Body of pancreas (tissue), 4 donors: Measurements from ENCODE around the gene FAM9A. TPM values are rescaled to one million over a fixed set of nuclear protein-coding genes. Genes with fewer than 3 reads are reported as not detected.

Experiments
- ATAC-seq: fragments of 150-250 bp; one replicate; pipeline ENCODE4 v1.9.1; 2016
- DNase-seq, 4 donors: peaks; one replicate each; pipeline ENCODE4 v3.0.0-alpha.2; 2019
- H3K27ac ChIP-seq, 4 donors: fragments of 200-600 bp; sonication (generic); 1 replicate in 3 of 4; 2 replicates in 1 of 4; pipeline versions ENCODE4 v1.5.1 to v1.6.1; 2016 to 2019; ENCODE audit warnings: mild to moderate bottlenecking in 1 of 4, mixed read lengths in 1 of 4, moderate library complexity in 1 of 4
- H3K27me3 ChIP-seq, 2 donors: fragments of 200-600 bp; sonication (generic); one replicate each; pipeline ENCODE4 v1.6.0; 2016; ENCODE audit warnings: mild to moderate bottlenecking in 1 of 2
- H3K36me3 ChIP-seq, 2 donors: fragments of 200-600 bp; sonication (generic); replicated peaks in 1 of 2; 2 replicates each; pipeline ENCODE4 v1.5.1; 2016; ENCODE audit warnings: low read depth in 2 of 2; ENCODE audit not compliant: insufficient read depth in 1 of 2
- H3K4me1 ChIP-seq: fragments of 200-600 bp; sonication (generic); one replicate; pipeline ENCODE4 v1.6.0; 2016
- H3K4me3 ChIP-seq, 2 donors: fragments of 200-600 bp; sonication (generic); 1 replicate in 1 of 2; 2 replicates in 1 of 2; pipeline ENCODE4 v1.5.1; 2016 to 2019
- H3K9me3 ChIP-seq, 3 donors: fragments of 200-600 bp; sonication (generic); 1 replicate in 2 of 3; 2 replicates in 1 of 3; pipeline ENCODE4 v1.5.1; 2016
- CTCF ChIP-seq, 7 experiments: fragments of 450-650 bp in 4 of 7; fragments of 200-600 bp in 3 of 7; sonication (generic) in 3 of 7; IDR thresholded peaks; one replicate each; pipeline ENCODE4 v1.5.1; 2016 to 2019; ENCODE audit warnings: antibody characterized with exemption in 7 of 7
- POLR2A ChIP-seq, 3 donors: fragments of 450-650 bp; IDR thresholded peaks; one replicate each; pipeline ENCODE4 v1.6.1; 2016; ENCODE audit warnings: antibody characterized with exemption in 3 of 3, mild to moderate bottlenecking in 2 of 3
- WGBS, 2 donors: methylation state at CpG; one replicate each; pipeline ENCODE4 v1.1.5; 2017; 5-methylcytosine and 5-hydroxymethylcytosine counted together
- intact Hi-C: fragments of 100-400 bp; cut with DNase I; formaldehyde crosslinking; loops from one replicate; pipeline ENCODE4 v1.15.1; 2023
- total RNA-seq, 2 donors: library from RNA; depleted of rRNA; stranded (reverse); fragments of >200 nt; gene quantifications; one replicate each; pipeline ENCODE4 v1.1.0, GENCODE V29; 2016

The FAM9A gene
- not detected for total RNA-seq

GRCh38 chrX:8801041-8801599, at the start of gene FAM9A:
Gene FAM9A, minus strand, starts transcription at chrX:8801383. Its CDS starts 1,212 bp downstream, at chrX:8800171.
- Histone ChIP-seq H3K36me3 (no peaks in the 10 kb centered on the region), H3K9me3 (no peaks in the 10 kb centered on the region), H3K4me3 (no peak within 1 kb of the TSS), H3K4me1 (no peaks in the 10 kb centered on the region), H3K27ac (no peak within 1 kb of the TSS), H3K27me3 (no peaks in the 10 kb centered on the region)
- intact Hi-C loops, result no loop called here
- DNase-seq, result no peak
- no peak for TF ChIP-seq POLR2A (IDR thresholded peaks at IDR 0.05)
- no peak for TF ChIP-seq CTCF (IDR thresholded peaks at IDR 0.05)
- 88 to 97% methylated on average over 12 to 17 of the region's 32 CpGs for WGBS, 2 donors
- ATAC-seq, result no peak

- no peak overlapping the region for H3K27ac ChIP-seq
- DNase-seq (no peak), ATAC-seq (no peak)
- H3K36me3 ChIP-seq, result no peaks in the 10 kb centered on the region
- H3K9me3 ChIP-seq, result no peaks in the 10 kb centered on the region
- H3K27me3 ChIP-seq, result no peaks in the 10 kb centered on the region
- WGBS, 2 donors, result 56 to 78% methylated on average over 5 to 6 of the region's 6 CpGs
- TF ChIP-seq POLR2A (IDR thresholded peaks at IDR 0.05) (no peak), CTCF (IDR thresholded peaks at IDR 0.05) (no peak)
- H3K4me3 ChIP-seq, result no peak overlapping the region
- intact Hi-C loops, result no loop called here
- no peaks in the 10 kb centered on the region for H3K4me1 ChIP-seq
Measured at GRCh38 chrX:8850478-8850877, 49.3 kb upstream of the FAM9A start.

- WGBS, 2 donors, result 21 to 60% methylated on average over 2 of the region's 2 CpGs
- TF ChIP-seq CTCF (IDR thresholded peaks at IDR 0.05) (no peak), POLR2A (IDR thresholded peaks at IDR 0.05) (no peak)
- H3K9me3 ChIP-seq, result no peaks in the 10 kb centered on the region
- DNase-seq, result no peak
- intact Hi-C loops, result no loop called here
- no peak overlapping the region for H3K4me3 ChIP-seq
- H3K36me3 ChIP-seq, result no peaks in the 10 kb centered on the region
- ATAC-seq, result no peak
- H3K27me3 ChIP-seq, result no peaks in the 10 kb centered on the region
- H3K27ac ChIP-seq, result no peak overlapping the region
- H3K4me1 ChIP-seq, result no peaks in the 10 kb centered on the region
Measured at GRCh38 chrX:8849945-8850344, 48.8 kb upstream of the FAM9A start.

GRCh38 chrX:8849458-8849857, 48.3 kb upstream of the FAM9A start:
- no peak overlapping the region for H3K27ac ChIP-seq
- no peak for DNase-seq
- H3K27me3 ChIP-seq, result no peaks in the 10 kb centered on the region
- TF ChIP-seq CTCF (IDR thresholded peaks at IDR 0.05) (no peak), POLR2A (IDR thresholded peaks at IDR 0.05) (no peak)
- ATAC-seq, result no peak
- H3K36me3 ChIP-seq, result no peaks in the 10 kb centered on the region
- H3K4me3 ChIP-seq, result no peak overlapping the region
- H3K4me1 ChIP-seq, result no peaks in the 10 kb centered on the region
- WGBS, 2 donors, result 45 to 53% methylated on average over 2 of the region's 2 CpGs
- H3K9me3 ChIP-seq, result no peaks in the 10 kb centered on the region
- intact Hi-C loops, result no loop called here

- Histone ChIP-seq H3K4me3 (no peak overlapping the region), H3K36me3 (no peaks in the 10 kb centered on the region), H3K27ac (no peak overlapping the region), H3K27me3 (no peaks in the 10 kb centered on the region), H3K4me1 (no peaks in the 10 kb centered on the region), H3K9me3 (no peaks in the 10 kb centered on the region)
- 30 to 54% methylated on average over 2 to 3 of the region's 3 CpGs for WGBS, 2 donors
- no peak for ATAC-seq
- DNase-seq, result no peak
- intact Hi-C loops, result no loop called here
- TF ChIP-seq CTCF (IDR thresholded peaks at IDR 0.05) (no peak), POLR2A (IDR thresholded peaks at IDR 0.05) (no peak)
Measured at GRCh38 chrX:8848911-8849310, 47.7 kb upstream of the FAM9A start.
